HEK293 (cell line): ENCODE measurements around the gene LMAN1L.

ENCODE experiments used
- GLI4 ChIP-seq: fragments of 450-650 bp; formaldehyde crosslinking; IDR thresholded peaks from 2 replicates; pipeline ENCODE4 v1.5.1; 2016; ENCODE audit warnings: missing biosample characterization, missing genetic modification characterization
- MZF1 ChIP-seq: fragments of 450-650 bp; formaldehyde crosslinking; IDR thresholded peaks from 2 replicates; pipeline ENCODE4 v1.5.1; 2017; ENCODE audit warnings: missing biosample characterization, missing genetic modification characterization, borderline replicate concordance
- SCRT1 ChIP-seq: fragments of 450-650 bp; formaldehyde crosslinking; IDR thresholded peaks from 2 replicates; pipeline ENCODE4 v1.5.1; 2016; ENCODE audit warnings: missing biosample characterization, missing genetic modification characterization, borderline replicate concordance
- TRIM28 ChIP-seq: IDR thresholded peaks from 2 replicates; pipeline ENCODE4 v1.6.1; 2011; ENCODE audit warnings: low read length, control low read depth, borderline replicate concordance
- ZIC2 ChIP-seq: fragments of 450-650 bp; formaldehyde crosslinking; IDR thresholded peaks from 2 replicates; pipeline ENCODE4 v1.5.1; 2016; ENCODE audit warnings: missing biosample characterization, missing genetic modification characterization
- ZNF132 ChIP-seq: fragments of 450-650 bp; formaldehyde crosslinking; IDR thresholded peaks from 2 replicates; pipeline ENCODE4 v1.5.1; 2017; ENCODE audit warnings: missing biosample characterization, missing genetic modification characterization, borderline replicate concordance
- ZNF16 ChIP-seq: fragments of 450-650 bp; formaldehyde crosslinking; IDR thresholded peaks from 2 replicates; pipeline ENCODE4 v1.5.1; 2016; ENCODE audit warnings: low read depth, missing biosample characterization, missing genetic modification characterization
- ZNF24 ChIP-seq: fragments of 450-650 bp; formaldehyde crosslinking; IDR thresholded peaks from 2 replicates; pipeline ENCODE4 v1.5.1; 2016; ENCODE audit warnings: missing biosample characterization, missing genetic modification characterization
- ZNF37A ChIP-seq: fragments of 450-650 bp; IDR thresholded peaks from 2 replicates; pipeline ENCODE4 v1.5.1; 2018; ENCODE audit warnings: missing biosample characterization, missing genetic modification characterization
- ZNF391 ChIP-seq: fragments of 450-650 bp; formaldehyde crosslinking; IDR thresholded peaks from 2 replicates; pipeline ENCODE4 v1.5.1; 2016; ENCODE audit warnings: low read depth, missing biosample characterization, missing genetic modification characterization, borderline replicate concordance
- ZNF394 ChIP-seq: fragments of 450-650 bp; formaldehyde crosslinking; IDR thresholded peaks from 2 replicates; pipeline ENCODE4 v1.5.1; 2016; ENCODE audit warnings: missing biosample characterization, missing genetic modification characterization, mild to moderate bottlenecking, moderate library complexity, borderline replicate concordance
- ZNF558 ChIP-seq: fragments of 450-650 bp; formaldehyde crosslinking; IDR thresholded peaks from 2 replicates; pipeline ENCODE4 v1.5.1; 2016; ENCODE audit warnings: missing biosample characterization, missing genetic modification characterization
- ZNF585B ChIP-seq: fragments of 450-650 bp; formaldehyde crosslinking; IDR thresholded peaks from 2 replicates; pipeline ENCODE4 v1.5.1; 2016; ENCODE audit warnings: missing biosample characterization, missing genetic modification characterization
- ZNF629 ChIP-seq: fragments of 450-650 bp; formaldehyde crosslinking; IDR thresholded peaks from 2 replicates; pipeline ENCODE4 v1.5.1; 2017; ENCODE audit warnings: missing biosample characterization, missing genetic modification characterization
- ZNF670 ChIP-seq: fragments of 450-650 bp; formaldehyde crosslinking; IDR thresholded peaks from 2 replicates; pipeline ENCODE4 v1.5.1; 2016; ENCODE audit warnings: missing biosample characterization, missing genetic modification characterization, low read depth
- ZNF776 ChIP-seq: fragments of 450-650 bp; formaldehyde crosslinking; IDR thresholded peaks from 2 replicates; pipeline ENCODE4 v1.5.0; 2017; ENCODE audit warnings: missing biosample characterization, missing genetic modification characterization, borderline replicate concordance
- ZNF777 ChIP-seq: fragments of 450-650 bp; formaldehyde crosslinking; IDR thresholded peaks from 2 replicates; pipeline ENCODE4 v1.5.1; 2017; ENCODE audit warnings: missing biosample characterization, missing genetic modification characterization, borderline replicate concordance
- ZNF785 ChIP-seq: fragments of 450-650 bp; formaldehyde crosslinking; IDR thresholded peaks from 2 replicates; pipeline ENCODE4 v1.5.1; 2016; ENCODE audit warnings: missing biosample characterization, missing genetic modification characterization
- TF ChIP-seq, protein P1 (sequence below): fragments of 450-650 bp; formaldehyde crosslinking; IDR thresholded peaks from 2 replicates; pipeline ENCODE4 v1.5.1; 2016; ENCODE audit warnings: missing biosample characterization, missing genetic modification characterization, borderline replicate concordance
- TF ChIP-seq, protein P2 (sequence below): fragments of 450-650 bp; formaldehyde crosslinking; IDR thresholded peaks from 2 replicates; pipeline ENCODE4 v1.5.1; 2016; ENCODE audit warnings: missing biosample characterization, missing genetic modification characterization
- TF ChIP-seq, protein P3 (sequence below): fragments of 450-650 bp; IDR thresholded peaks from 2 replicates; pipeline ENCODE4 v1.5.1; 2018; ENCODE audit warnings: missing biosample characterization, mild to moderate bottlenecking, missing genetic modification characterization
- TF ChIP-seq, protein P4 (sequence below): fragments of 450-650 bp; formaldehyde crosslinking; IDR thresholded peaks from 2 replicates; pipeline ENCODE4 v1.5.1; 2016; ENCODE audit warnings: missing biosample characterization, missing genetic modification characterization
- TF ChIP-seq, protein P5 (sequence below): fragments of 450-650 bp; formaldehyde crosslinking; IDR thresholded peaks from 2 replicates; pipeline ENCODE4 v1.5.1; 2016; ENCODE audit warnings: missing biosample characterization, missing genetic modification characterization
- TF ChIP-seq, protein P6 (sequence below): fragments of 450-650 bp; formaldehyde crosslinking; IDR thresholded peaks from 2 replicates; pipeline ENCODE4 v1.5.1; 2016; ENCODE audit warnings: missing biosample characterization, missing genetic modification characterization
- TF ChIP-seq, protein P7 (sequence below): fragments of 450-650 bp; formaldehyde crosslinking; IDR thresholded peaks from 2 replicates; pipeline ENCODE4 v1.5.1; 2017; ENCODE audit warnings: missing biosample characterization, missing genetic modification characterization

The LMAN1L gene

DNA sequence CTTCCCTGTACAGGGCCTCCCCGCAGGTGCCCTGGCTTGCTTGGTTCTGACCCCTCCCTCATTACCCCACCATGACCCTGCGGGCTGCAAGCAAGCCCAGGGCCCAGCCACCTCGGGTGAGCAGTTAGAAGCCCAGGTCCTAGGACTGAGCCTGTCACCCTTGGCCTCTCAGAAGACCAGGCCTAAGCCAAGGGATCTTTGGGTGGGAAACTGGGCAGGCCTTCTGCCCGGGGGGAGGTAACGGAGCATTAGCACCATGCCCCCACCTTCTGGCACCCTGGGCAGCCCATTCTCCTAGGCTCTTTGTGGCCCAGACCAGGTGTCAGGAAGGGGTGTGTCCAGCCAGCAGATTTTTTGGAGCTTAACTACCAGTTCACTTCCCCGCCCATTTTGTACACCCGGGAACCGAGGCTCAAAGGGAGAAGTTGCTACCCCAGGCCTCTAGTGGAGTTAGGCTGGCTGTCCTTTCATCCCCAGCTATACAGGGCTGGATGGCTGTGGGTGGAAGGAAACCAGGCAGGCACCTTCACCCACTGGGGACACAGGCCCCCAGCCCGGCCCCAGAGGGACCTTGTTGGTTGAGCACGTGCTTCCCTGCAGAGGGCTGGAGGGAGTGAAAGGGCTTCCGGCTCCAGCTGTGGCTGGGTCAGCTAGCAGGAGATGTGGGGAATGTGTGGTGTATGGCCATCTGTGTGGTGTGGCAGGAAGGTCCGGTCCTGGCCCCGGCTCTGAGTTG lies 29.4 kb upstream of the LMAN1L start (continued):
- TF ChIP-seq, protein P1, sequence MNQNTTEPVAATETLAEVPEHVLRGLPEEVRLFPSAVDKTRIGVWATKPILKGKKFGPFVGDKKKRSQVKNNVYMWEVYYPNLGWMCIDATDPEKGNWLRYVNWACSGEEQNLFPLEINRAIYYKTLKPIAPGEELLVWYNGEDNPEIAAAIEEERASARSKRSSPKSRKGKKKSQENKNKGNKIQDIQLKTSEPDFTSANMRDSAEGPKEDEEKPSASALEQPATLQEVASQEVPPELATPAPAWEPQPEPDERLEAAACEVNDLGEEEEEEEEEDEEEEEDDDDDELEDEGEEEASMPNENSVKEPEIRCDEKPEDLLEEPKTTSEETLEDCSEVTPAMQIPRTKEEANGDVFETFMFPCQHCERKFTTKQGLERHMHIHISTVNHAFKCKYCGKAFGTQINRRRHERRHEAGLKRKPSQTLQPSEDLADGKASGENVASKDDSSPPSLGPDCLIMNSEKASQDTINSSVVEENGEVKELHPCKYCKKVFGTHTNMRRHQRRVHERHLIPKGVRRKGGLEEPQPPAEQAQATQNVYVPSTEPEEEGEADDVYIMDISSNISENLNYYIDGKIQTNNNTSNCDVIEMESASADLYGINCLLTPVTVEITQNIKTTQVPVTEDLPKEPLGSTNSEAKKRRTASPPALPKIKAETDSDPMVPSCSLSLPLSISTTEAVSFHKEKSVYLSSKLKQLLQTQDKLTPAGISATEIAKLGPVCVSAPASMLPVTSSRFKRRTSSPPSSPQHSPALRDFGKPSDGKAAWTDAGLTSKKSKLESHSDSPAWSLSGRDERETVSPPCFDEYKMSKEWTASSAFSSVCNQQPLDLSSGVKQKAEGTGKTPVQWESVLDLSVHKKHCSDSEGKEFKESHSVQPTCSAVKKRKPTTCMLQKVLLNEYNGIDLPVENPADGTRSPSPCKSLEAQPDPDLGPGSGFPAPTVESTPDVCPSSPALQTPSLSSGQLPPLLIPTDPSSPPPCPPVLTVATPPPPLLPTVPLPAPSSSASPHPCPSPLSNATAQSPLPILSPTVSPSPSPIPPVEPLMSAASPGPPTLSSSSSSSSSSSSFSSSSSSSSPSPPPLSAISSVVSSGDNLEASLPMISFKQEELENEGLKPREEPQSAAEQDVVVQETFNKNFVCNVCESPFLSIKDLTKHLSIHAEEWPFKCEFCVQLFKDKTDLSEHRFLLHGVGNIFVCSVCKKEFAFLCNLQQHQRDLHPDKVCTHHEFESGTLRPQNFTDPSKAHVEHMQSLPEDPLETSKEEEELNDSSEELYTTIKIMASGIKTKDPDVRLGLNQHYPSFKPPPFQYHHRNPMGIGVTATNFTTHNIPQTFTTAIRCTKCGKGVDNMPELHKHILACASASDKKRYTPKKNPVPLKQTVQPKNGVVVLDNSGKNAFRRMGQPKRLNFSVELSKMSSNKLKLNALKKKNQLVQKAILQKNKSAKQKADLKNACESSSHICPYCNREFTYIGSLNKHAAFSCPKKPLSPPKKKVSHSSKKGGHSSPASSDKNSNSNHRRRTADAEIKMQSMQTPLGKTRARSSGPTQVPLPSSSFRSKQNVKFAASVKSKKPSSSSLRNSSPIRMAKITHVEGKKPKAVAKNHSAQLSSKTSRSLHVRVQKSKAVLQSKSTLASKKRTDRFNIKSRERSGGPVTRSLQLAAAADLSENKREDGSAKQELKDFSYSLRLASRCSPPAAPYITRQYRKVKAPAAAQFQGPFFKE (tag by site-specific recombination): no peak
- TF ChIP-seq ZNF16 (tag by site-specific recombination) (no peak), SCRT1 (tag by site-specific recombination) (no peak), ZNF132 (tag by site-specific recombination) (no peak), MZF1 (tag by site-specific recombination) (no peak), ZNF785 (tag by site-specific recombination) (no peak), ZNF585B (tag by site-specific recombination) (no peak), ZNF777 (tag by site-specific recombination) (no peak), ZNF37A (no peak), ZNF776 (no peak), ZNF394 (no peak), TRIM28 (no peak), ZNF629 (tag by site-specific recombination) (no peak), ZNF24 (tag by site-specific recombination) (no peak), ZNF558 (tag by site-specific recombination) (no peak), GLI4 (tag by site-specific recombination) (no peak), ZNF670 (no peak), ZIC2 (tag by site-specific recombination) (no peak), ZNF391 (tag by site-specific recombination) (0 out of 2 replicates have a peak, but pooled peaks have one; percentile 17)
- TF ChIP-seq, protein P2, sequence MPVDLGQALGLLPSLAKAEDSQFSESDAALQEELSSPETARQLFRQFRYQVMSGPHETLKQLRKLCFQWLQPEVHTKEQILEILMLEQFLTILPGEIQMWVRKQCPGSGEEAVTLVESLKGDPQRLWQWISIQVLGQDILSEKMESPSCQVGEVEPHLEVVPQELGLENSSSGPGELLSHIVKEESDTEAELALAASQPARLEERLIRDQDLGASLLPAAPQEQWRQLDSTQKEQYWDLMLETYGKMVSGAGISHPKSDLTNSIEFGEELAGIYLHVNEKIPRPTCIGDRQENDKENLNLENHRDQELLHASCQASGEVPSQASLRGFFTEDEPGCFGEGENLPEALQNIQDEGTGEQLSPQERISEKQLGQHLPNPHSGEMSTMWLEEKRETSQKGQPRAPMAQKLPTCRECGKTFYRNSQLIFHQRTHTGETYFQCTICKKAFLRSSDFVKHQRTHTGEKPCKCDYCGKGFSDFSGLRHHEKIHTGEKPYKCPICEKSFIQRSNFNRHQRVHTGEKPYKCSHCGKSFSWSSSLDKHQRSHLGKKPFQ (tag by site-specific recombination): no peak
- TF ChIP-seq, protein P3, sequence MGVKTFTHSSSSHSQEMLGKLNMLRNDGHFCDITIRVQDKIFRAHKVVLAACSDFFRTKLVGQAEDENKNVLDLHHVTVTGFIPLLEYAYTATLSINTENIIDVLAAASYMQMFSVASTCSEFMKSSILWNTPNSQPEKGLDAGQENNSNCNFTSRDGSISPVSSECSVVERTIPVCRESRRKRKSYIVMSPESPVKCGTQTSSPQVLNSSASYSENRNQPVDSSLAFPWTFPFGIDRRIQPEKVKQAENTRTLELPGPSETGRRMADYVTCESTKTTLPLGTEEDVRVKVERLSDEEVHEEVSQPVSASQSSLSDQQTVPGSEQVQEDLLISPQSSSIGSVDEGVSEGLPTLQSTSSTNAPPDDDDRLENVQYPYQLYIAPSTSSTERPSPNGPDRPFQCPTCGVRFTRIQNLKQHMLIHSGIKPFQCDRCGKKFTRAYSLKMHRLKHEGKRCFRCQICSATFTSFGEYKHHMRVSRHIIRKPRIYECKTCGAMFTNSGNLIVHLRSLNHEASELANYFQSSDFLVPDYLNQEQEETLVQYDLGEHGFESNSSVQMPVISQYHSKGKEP (tag by site-specific recombination): no peak
- TF ChIP-seq, protein P4, sequence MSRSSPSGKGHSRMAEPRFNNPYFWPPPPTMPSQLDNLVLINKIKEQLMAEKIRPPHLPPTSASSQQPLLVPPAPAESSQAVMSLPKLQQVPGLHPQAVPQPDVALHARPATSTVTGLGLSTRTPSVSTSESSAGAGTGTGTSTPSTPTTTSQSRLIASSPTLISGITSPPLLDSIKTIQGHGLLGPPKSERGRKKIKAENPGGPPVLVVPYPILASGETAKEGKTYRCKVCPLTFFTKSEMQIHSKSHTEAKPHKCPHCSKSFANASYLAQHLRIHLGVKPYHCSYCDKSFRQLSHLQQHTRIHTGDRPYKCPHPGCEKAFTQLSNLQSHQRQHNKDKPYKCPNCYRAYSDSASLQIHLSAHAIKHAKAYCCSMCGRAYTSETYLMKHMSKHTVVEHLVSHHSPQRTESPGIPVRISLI (tag by site-specific recombination): no peak
- TF ChIP-seq, protein P5, sequence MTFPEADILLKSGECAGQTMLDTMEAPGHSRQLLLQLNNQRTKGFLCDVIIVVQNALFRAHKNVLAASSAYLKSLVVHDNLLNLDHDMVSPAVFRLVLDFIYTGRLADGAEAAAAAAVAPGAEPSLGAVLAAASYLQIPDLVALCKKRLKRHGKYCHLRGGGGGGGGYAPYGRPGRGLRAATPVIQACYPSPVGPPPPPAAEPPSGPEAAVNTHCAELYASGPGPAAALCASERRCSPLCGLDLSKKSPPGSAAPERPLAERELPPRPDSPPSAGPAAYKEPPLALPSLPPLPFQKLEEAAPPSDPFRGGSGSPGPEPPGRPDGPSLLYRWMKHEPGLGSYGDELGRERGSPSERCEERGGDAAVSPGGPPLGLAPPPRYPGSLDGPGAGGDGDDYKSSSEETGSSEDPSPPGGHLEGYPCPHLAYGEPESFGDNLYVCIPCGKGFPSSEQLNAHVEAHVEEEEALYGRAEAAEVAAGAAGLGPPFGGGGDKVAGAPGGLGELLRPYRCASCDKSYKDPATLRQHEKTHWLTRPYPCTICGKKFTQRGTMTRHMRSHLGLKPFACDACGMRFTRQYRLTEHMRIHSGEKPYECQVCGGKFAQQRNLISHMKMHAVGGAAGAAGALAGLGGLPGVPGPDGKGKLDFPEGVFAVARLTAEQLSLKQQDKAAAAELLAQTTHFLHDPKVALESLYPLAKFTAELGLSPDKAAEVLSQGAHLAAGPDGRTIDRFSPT (tag by site-specific recombination): no peak; the same call in 1 of the 2 replicates
- TF ChIP-seq, protein P6, sequence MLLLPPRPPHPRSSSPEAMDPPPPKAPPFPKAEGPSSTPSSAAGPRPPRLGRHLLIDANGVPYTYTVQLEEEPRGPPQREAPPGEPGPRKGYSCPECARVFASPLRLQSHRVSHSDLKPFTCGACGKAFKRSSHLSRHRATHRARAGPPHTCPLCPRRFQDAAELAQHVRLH (tag by site-specific recombination): no peak
- TF ChIP-seq, protein P7, sequence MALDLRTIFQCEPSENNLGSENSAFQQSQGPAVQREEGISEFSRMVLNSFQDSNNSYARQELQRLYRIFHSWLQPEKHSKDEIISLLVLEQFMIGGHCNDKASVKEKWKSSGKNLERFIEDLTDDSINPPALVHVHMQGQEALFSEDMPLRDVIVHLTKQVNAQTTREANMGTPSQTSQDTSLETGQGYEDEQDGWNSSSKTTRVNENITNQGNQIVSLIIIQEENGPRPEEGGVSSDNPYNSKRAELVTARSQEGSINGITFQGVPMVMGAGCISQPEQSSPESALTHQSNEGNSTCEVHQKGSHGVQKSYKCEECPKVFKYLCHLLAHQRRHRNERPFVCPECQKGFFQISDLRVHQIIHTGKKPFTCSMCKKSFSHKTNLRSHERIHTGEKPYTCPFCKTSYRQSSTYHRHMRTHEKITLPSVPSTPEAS: no peak
